Fibroblast of skin of abdomen (primary cell): ENCODE measurements around the gene PTK6.
"Not testable (repeated sequence)": the region's sequence is repeated elsewhere in the genome, so short reads cannot be mapped to it uniquely, and the experiment has no call there.

Experiments used
- DNase-seq: peaks from one replicate; pipeline ENCODE4 v3.0.0-alpha.2; 2013

PTK6 gene

DNA sequence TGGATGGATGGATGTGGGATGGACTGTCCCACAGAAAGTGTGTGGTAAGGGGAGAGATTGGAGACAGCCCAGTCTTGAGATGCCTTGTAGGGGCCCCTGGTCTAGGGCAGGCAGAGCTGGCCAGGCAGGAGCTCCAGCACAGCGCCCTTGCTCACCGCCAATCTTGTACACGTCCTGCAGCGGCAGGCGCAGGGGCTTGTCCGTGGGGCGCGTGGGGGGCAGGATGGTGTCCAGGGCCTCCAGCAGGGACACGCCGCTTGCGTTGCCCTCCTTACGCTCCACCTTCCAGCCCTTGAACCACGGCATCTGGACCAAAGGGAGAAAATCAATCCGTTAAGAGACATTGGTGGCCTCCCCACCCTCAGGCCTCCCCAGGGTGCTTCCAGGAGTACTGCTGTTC is 44.2 kb downstream of the PTK6 start:
- DNase-seq = no peak

DNA sequence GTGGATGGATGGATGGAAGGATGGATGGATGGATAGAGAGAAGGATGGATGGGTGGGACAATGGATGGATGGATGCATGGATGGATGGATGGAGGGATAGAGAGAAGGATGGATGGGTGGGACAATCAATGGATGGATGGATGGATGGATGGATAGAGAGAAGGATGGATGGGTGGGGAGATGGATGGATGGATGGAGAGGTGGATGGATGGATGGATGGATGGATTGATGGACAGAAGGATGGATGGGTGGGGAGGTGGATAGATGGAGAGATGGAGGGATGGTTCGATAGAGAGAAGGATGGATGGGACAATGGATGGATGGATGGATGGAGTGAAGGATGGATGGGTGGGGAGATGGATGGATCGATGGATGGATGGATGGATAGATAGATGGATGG is 44.7 kb downstream of the PTK6 start:
- no peak for DNase-seq

DNA sequence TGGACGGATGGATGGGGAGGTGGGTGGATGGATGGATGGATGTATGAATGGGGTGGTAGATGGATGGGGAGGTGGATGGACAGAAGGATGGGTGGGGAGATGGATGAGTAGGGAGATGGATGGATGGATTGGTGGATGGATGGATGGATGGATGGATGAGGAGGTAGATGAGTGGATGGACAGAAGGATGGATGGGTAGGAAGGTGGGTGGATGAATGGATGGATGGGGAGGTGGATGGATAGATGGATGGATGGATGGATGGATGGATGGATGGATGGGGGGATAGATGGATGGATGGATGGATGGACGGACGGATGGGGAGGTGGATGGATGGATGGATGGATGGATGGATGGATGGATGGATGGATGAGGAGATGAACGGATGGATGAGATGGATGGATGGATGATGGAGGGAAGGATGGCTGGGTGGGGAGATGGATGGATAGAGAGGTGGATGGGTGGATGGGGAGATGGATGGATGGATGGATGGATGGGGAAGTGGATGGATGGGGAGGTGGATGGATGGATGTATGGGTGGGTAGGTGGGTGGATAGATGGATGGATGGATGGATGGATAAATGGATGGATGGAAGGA is 45.4 kb downstream of the PTK6 start:
- DNase-seq = no peak

DNA sequence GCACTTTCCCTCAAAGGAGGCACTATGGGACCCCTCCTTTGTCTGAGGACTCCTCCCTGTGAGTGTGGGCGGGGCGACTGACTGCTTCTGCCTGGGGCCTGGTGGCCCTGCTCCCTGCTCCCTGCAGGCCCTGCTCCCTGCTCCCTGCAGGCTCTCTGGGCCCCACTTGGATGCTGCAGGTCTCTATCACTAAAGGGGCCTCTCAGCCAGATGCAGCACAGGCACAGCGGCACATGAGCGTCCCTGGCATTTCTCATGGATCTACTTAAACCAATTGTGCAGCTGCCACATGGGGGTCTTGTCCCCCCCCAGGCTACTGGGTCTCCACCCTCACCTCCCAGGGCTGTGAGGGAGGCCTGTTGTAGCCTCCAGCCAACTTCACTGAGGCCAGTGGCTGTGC is 46.1 kb downstream of the PTK6 start:
- no peak for DNase-seq

DNA sequence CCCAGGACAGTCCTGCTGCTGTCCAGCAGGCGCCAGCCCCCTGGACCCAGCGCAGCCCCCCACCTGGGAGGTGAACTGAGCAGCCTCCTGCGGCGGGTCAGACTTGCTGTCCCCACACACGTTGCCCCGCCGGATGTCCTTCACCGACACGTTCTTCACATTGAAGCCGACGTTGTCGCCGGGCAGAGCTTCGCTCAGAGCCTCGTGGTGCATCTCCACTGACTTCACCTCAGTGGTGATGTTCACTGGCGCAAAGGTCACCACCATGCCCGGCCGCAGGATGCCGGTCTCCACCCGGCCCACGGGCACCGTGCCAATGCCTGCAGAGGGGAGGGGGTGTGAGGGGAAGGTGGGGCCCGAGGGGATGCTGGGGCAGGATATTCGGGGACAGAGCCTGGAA is 46.8 kb downstream of the PTK6 start:
- DNase-seq = no peak

DNA sequence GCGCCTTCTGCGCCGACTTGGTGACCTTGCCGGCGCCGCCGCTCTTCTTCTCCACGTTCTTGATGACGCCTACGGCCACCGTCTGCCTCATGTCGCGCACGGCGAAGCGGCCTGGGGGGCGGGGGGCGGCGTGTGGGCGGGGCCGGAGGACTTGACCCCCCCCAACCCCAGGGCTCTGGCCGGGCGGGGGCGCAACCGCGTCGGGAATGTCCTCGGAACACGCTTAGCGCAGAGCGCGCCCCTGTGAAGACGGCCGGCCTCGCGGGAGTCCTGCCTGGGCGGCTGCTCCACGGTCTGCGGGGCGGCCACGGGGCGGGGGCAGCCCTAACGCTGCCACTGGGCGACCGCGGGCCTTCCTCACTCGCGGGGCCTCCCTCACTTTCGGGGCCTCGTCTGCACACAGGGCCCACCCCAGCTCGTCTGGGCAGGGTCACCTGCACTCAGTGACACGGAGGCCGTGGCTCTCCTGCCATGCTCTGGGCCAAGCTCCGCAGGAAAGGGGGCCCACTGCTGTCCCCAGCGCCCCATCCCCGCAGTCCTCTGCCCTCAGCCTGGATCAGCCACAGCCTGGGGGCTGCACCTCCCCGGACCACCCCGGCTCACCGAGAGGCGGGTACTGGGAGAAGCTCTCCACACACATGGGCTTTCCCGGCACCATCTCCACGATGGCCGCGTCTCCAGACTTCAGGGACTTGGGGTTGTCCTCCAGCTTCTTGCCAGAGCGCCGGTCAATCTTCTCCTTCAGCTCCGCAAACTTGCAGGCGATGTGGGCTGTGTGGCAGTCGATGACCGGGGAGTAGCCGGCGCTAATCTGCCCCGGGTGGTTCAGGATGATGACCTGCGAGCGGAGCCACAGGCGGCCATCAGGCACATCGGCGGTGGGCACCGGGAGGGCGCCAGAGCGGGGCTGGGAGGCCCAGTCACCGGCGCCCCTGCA is 48.6 kb downstream of the PTK6 start:
- DNase-seq = no peak

DNA sequence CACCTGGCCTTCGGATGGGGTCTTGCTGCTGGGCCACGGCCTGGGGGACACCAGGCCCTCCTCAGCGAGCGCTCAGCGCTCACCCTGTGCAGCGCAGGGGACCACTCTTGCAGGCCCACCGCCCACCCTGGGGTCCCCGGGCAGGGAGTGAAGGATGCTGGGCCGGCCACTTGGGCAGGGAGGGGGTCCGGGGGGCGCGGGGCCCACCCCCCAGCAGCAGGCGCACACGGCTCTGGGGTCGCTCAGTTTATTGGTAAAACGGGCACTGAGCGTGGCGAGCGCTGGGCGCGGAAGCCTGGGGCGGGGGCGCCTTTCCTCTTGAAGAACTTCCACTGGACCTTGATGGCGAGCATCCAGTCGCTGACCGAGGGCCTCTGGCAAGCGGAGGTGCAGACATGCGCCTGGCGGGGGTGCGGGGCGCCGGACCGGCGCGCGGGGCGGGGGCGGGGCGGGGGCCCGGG is 49.4 kb downstream of the PTK6 start:
- no peak for DNase-seq

DNA sequence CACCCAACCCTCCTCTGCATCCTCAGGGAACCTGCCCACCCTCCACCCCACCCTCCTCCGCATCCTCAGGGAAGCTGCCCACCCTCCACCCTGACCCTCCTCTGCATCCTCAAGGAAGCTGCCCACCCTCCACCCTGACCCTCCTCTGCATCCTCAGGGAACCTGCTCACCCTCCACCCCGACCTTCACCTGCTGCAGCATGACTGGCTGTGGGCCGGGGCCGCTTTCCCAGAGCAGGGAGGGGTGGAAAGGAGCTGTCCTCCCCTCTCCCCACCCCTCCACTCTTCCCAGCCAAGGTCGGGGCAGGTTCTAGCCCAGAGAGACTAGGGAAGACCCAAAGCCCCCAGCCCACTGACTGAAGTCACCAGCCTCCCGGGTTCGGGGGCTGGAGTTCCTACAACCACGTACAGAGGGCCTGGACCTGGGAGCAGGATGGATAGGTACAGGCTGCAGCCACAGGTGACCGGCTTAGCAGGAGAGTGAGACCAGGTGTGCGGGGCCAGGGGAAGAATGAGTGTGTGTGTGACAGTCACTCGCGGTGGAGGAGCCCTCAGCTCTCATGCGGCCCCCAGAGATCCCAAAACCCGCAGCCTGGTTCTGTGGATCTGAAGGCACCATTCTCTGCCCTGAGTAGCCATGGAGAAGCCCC is 49.9 kb downstream of the PTK6 start:
- DNase-seq = no peak

DNA sequence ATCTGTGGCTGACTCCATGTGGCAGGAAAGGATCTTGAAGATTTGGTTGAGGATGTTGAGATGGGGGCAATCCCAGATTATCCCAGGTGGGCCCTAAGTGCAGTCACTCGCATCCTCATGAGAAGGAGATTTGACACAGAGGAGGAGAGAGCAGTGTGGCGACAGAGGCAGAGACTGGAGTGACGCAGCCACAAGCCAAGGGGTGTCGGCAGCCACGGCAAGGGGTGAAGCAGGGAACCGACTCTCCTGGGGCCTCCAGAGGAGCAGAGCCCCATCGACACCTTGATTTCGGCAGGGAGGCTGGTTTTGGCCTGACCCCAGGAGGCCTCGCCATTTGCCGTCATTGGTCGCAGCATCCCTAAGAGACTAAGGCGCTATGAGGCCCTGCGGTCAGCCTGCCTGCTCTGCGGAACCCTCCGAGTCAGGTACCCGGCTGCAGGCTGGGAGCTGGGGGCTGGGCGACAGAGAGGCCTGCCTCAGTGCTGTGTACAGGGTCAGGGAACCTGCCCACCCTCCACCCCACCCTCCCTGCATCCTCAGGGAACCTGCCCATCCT is 50.8 kb downstream of the PTK6 start:
- DNase-seq = no peak

DNA sequence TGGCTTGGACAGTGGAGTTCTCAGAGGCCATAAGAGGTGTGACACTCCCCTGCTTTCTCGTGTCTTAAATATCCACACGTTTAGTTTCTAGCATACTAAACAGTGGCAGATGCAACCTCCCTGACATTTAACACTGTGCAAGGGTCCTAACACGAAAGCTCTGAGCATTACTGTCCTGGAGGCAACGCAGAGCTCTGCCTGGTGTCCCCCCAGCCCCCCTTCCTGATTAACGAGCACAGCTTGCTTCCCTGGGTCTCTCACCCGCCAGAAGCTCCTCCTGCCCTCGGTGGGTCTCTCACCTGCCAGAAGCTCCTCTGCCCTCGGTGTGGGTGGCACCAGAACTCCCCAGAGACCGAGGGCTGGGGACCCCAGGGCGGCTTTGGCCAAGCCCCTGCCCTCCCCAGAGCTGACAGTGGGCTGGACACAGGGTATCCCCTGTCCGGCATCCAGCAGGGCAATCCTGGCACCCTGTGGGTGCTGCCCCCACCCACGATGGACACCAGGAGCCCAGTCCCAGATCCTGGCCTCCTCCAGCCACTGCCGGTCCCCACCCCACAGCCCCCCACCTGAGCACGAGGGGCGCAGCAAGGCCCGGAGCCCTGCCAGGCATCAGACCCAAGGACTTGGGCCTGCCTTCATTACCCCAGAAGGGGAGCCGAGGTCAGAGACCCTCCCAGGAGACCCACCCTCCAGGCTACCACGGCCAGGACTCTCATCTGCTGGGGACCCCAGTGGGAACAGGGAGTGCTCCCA is 52.3 kb downstream of the PTK6 start:
- no peak for DNase-seq

DNA sequence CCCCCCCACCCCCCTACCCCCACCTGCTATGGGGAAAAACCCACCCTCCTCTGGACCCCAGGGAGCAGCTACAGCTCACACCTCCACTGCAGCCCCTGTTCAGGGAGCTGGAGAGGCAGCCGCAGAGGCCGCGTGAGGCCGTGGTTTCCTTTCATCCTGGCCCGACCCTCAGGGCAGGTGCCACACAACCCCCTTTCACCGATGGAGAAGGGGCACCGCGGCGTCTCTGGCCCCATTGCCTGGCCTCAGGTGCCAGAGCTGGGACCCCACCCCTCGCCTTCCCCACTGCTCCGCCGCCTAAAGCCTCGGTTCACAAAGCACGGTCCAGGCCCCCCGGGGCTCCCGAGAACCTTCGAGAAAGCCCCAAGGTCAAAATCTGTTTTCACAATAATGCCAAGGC is 52.9 kb downstream of the PTK6 start:
- DNase-seq = no peak

DNA sequence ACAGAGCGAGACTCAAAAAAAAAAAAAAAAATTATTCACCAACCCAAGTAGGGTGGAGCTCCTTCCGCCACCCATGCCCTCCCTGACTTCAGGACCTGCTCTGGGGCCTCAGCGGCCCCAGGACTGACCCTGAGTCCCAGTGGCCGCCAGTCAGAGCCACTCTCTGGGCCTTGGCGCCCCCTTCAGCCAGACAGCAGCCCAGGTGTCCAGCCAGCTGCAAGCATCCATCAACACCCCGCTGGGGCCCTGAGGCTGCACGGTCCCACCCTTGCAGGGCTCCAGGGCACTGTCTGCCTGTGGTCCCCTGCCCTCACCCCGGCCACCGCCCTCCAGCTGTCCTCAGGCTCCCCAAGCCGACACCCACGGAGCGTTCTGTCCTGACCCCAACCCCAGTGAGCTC is 53.3 kb downstream of the PTK6 start:
- DNase-seq = no peak

DNA sequence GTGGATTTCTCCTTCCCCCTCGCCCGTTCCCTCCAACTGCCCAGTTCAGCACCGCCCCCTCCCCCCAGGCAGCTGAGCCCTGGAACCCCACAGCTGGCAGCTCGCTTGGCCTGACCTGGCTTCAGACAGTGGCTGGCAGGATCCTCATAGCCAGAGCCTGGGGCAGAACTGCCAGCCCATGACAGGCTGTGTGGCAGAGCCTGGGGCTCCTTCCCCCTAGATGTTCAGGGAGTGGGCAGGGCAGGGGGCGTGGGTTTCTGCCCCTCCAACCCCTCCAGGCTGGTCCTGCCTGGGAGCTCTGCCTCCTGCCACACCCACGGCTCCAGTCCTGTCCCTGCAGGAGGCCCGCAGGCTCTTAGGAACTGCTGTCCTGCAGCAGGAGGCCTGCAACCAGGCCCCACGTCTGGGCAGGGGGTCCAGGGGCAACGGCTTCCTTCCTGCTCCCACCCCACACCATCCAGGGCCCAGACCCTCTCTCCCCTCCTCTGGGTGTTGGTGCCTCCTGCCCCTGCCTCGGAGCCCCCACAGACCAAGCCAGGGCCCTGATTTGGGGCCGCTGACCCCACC is 55.1 kb downstream of the PTK6 start:
- DNase-seq = no peak

DNA sequence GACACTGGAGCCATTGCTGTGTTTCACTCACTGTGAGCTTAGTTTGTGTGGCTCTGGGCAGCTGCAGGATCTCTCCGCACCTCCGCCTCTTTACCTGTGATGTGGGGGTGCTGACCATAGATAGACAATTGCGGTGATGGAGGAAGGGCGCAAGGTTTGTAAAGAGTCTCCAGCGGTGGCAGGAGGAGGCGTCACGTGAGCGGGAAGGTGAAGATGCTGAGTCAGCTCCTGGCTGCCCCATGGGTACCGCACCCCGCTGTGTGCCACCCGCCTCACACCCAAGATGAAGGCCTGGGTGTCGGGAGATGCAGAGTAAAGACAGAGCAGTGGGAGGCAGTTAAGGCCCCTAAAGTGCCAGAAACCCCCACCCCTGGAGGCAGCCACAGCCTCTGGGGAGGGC is 55.7 kb downstream of the PTK6 start:
- DNase-seq = no peak

DNA sequence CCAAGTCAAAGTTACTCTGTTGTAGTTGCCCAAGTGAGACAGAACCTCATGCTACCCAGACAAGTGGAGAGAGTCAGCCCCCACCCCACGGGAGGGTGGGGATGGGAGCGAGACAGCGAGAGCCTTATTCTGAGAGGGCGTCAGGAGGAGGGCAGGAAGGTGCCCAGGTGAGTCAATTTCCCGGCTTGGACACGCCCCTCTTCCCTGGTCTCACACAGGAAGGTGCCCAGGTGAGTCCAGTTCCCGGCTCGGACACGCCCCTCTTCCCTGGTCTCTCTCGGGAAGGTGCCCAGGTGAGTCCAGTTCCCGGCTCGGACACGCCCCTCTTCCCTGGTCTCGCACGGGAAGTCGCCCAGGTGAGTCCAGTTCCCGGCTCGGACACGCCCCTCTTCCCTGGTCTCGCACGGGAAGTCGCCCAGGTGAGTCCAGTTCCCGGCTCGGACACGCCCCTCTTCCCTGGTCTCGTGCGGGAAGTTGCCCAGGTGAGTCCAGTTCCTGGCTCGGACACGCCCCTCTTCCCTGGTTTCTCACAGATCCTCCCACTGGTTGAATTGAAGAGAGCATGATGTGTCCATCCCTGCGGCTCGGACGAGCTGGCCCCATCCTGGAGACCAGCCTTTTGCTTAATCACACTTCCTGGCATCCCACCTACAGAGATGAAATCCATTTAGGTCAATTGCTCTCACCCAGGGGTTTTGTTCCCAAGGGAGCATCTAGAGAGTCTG is 57.3 kb downstream of the PTK6 start:
- DNase-seq = not testable (repeated sequence)

DNA sequence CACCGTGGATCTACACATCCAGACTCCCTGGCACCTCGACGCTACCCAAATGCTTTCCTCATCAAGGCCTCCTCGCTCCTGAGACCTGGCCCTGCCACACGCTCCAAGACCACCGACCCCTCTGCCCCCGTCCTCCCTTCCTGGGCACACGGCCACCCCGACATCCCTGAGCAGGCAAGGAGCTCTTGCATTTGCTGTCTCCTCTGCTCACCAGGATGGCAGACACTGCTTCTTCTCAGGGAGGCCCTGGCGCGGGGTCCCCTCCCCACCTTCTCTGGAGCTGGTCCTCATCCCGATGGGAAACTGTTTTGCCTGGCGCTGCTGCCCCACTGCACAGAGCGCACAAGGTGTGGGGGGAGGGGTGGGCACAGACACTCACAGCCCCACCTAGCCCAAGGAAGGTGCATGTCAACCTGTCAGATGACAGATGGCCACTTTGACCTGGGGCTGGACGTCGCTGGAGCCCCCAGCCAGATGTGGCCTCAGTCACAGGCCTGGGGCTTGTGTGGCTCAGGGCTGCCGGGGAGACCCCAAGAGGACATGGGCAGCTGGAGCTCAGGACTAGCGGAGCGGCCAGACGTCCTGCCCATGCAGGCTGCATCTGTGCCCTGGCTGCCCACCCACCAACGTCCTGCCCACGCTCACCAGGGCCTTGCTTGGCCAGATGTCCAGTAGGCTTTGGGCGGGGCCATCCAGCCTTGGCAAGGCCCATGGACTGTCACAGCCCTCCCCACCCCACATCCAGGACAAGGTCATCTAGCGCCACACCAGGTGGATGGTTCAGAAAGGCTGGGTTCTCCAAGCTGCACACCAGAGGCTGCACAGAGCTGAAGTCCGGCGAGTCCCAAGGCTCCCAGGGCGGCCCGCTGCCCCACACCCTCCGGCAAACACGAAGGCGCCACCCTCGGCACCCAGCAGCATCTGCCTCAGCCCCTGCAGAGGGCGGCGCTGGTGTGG is 58.6 kb downstream of the PTK6 start:
- no peak for DNase-seq
